ENCODE results near the gene USP13. TPM values are rescaled to one million over a fixed set of nuclear protein-coding genes. Genes with fewer than 3 reads are reported as not detected.

Gene USP13
- total RNA-seq, 3 donors from 2014 or later = 11.4 to 17.3 (median 11.8) TPM

GRCh38 chr3:179666436-179667035 is 13.7 kb downstream of the USP13 start:
- no peak overlapping the region for H3K4me3 ChIP-seq
- H3K4me1 ChIP-seq = no peaks in the 10 kb centered on the region
- intact Hi-C loops (cut with DNase I; ENCODE audit: low total_unique reads) = no loop called here
- no peaks in the 10 kb centered on the region for H3K27me3 ChIP-seq
- DNase-seq (ENCODE audit: low spot score in 2 of 2) = peak in 1 of 2 donors; percentile 47
- no peaks in the 10 kb centered on the region for H3K36me3 ChIP-seq
- no peak for TF ChIP-seq POLR2A (IDR thresholded peaks at IDR 0.05)
- TF ChIP-seq POLR2AphosphoS5 (IDR thresholded peaks at IDR 0.05) = no peak
- TF ChIP-seq, protein P1, sequence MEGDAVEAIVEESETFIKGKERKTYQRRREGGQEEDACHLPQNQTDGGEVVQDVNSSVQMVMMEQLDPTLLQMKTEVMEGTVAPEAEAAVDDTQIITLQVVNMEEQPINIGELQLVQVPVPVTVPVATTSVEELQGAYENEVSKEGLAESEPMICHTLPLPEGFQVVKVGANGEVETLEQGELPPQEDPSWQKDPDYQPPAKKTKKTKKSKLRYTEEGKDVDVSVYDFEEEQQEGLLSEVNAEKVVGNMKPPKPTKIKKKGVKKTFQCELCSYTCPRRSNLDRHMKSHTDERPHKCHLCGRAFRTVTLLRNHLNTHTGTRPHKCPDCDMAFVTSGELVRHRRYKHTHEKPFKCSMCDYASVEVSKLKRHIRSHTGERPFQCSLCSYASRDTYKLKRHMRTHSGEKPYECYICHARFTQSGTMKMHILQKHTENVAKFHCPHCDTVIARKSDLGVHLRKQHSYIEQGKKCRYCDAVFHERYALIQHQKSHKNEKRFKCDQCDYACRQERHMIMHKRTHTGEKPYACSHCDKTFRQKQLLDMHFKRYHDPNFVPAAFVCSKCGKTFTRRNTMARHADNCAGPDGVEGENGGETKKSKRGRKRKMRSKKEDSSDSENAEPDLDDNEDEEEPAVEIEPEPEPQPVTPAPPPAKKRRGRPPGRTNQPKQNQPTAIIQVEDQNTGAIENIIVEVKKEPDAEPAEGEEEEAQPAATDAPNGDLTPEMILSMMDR (IDR thresholded peaks at IDR 0.05) = no peak
- H3K27ac ChIP-seq = peak overlapping the region in 1 of 2 donors; percentile 25
- no peaks in the 10 kb centered on the region for H3K9me3 ChIP-seq

DNA sequence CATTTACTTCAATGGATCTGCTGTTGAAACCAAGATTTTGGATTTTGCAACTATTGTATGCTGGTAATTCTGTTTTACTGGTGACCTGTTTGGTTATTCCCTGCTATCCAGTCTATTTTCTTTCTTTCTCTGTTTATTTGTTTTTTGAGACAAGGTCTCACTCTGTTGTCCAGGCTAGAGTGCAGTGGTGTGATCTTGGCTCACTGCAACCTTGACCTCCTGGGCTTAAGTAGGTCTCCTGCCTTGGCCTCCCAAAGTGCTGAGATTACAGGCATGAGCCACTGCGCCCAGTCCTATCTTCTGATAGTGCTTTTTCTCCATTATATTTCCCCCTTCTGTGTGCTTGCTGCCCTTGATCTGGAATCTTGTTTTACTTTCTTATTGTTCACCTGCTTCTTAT is 15.6 kb downstream of the USP13 start:
- intact Hi-C loops (cut with DNase I; ENCODE audit: low total_unique reads) = no loop called here
- Histone ChIP-seq H3K4me3 (no peak overlapping the region), H3K4me1 (no peaks in the 10 kb centered on the region), H3K27ac (no peak overlapping the region), H3K36me3 (no peaks in the 10 kb centered on the region), H3K27me3 (no peaks in the 10 kb centered on the region), H3K9me3 (no peaks in the 10 kb centered on the region)
- DNase-seq (ENCODE audit: low spot score in 2 of 2) = no peak
- TF ChIP-seq POLR2AphosphoS5 (IDR thresholded peaks at IDR 0.05) (no peak), POLR2A (IDR thresholded peaks at IDR 0.05) (no peak)
- TF ChIP-seq, protein P1 (IDR thresholded peaks at IDR 0.05) = no peak

GRCh38 chr3:179670311-179670710 is 17.5 kb downstream of the USP13 start:
- H3K27ac ChIP-seq = no peak overlapping the region
- no peak for TF ChIP-seq POLR2A (IDR thresholded peaks at IDR 0.05)
- TF ChIP-seq POLR2AphosphoS5 (IDR thresholded peaks at IDR 0.05) = no peak
- H3K36me3 ChIP-seq = no peaks in the 10 kb centered on the region
- no peak for DNase-seq (ENCODE audit: low spot score in 2 of 2)
- no peaks in the 10 kb centered on the region for H3K4me1 ChIP-seq
- no peaks in the 10 kb centered on the region for H3K9me3 ChIP-seq
- no peaks in the 10 kb centered on the region for H3K27me3 ChIP-seq
- H3K4me3 ChIP-seq = no peak overlapping the region
- intact Hi-C loops (cut with DNase I; ENCODE audit: low total_unique reads) = loop anchor here (5.0 kb wide), 1 partner anchor 617 kb away; no protein-coding TSS in a partner anchor

DNA sequence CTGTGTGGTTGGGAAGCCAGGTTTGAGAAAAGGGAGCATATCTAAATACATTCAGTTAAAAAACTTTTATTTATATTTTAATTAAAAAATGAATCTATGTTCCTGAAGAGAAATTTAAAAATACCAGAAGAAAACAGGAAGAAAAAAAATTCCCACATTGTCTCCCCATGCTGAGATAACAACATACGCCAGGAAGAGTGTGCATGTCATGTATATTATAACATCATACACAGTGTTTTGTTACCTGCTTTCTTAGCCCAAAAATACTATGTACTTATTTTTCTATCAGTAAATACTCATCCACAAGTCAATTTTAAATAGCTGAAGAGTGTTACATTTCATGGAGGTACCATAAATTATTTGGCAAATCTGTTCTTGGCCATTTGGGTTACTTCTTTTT is 18.5 kb downstream of the USP13 start:
- Histone ChIP-seq H3K9me3 (no peaks in the 10 kb centered on the region), H3K27me3 (no peaks in the 10 kb centered on the region), H3K4me1 (no peaks in the 10 kb centered on the region), H3K36me3 (no peaks in the 10 kb centered on the region), H3K4me3 (no peak overlapping the region), H3K27ac (peak overlapping the region; percentile 10 to 67)
- TF ChIP-seq, protein P1 (IDR thresholded peaks at IDR 0.05) = no peak
- TF ChIP-seq POLR2A (IDR thresholded peaks at IDR 0.05) (no peak), POLR2AphosphoS5 (IDR thresholded peaks at IDR 0.05) (no peak)
- intact Hi-C loops (cut with DNase I; ENCODE audit: low total_unique reads) = loop anchor here (5.0 kb wide), 1 partner anchor 616 kb away; no protein-coding TSS in a partner anchor
- DNase-seq (ENCODE audit: low spot score in 2 of 2) = no peak

DNA sequence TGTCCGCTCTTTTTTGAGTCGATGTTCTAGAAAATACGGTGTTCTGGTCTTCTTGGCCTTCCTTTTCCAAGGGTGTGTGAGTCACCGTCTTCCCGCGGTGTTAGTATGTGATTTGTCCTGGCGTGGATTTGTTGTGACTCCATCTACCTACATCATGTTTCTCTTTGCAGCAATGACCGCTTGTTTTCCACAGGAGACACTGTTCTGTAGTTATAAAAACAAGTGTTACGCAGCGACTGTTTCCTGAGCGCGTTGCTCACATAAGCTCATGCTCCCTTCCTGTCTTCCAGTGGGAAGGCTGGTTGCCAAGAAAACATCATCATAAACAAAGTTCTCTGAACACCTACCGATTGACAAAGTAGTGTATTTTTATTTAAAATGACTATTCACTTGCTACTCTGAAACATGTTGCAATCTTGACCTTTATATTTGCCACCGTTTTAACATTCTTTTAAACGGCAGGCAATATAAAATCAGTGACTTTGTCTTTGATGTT is 19.0 kb downstream of the USP13 start:
- TF ChIP-seq, protein P1 (IDR thresholded peaks at IDR 0.05) = no peak
- TF ChIP-seq POLR2A (IDR thresholded peaks at IDR 0.05) (no peak), POLR2AphosphoS5 (IDR thresholded peaks at IDR 0.05) (peak in 1 of 3 donors; percentile 19)
- H3K27ac ChIP-seq = peak overlapping the region; percentile 10 to 67
- H3K36me3 ChIP-seq = no peaks in the 10 kb centered on the region
- H3K4me1 ChIP-seq = no peaks in the 10 kb centered on the region
- intact Hi-C loops (cut with DNase I; ENCODE audit: low total_unique reads) = loop anchor here (5.0 kb wide), 1 partner anchor 616 kb away; no protein-coding TSS in a partner anchor
- no peak overlapping the region for H3K4me3 ChIP-seq
- H3K9me3 ChIP-seq = no peaks in the 10 kb centered on the region
- peak in 1 of 2 donors; percentile 33 for DNase-seq (ENCODE audit: low spot score in 2 of 2)
- H3K27me3 ChIP-seq = no peaks in the 10 kb centered on the region
